ENCODE results near the gene TRMT1.

The TRMT1 gene

GRCh38 chr19:13138171-13138915 lies 21.8 kb upstream of the TRMT1 start:
- Histone ChIP-seq H3K36me3 (ENCODE audit: insufficient read depth, low read length) (peaks cover 55% of the 10 kb centered on the region), H3K9me2 (ENCODE audit: low read depth, low read length) (no peaks in the 10 kb centered on the region), H2AFZ (ENCODE audit: low read length) (no peak overlapping the region), H3K4me1 (ENCODE audit: insufficient read depth, low read length, severe bottlenecking) (no peaks in the 10 kb centered on the region), H3K9ac (ENCODE audit: low read length) (no peak overlapping the region), H3K79me2 (ENCODE audit: insufficient read depth, low read length) (peaks cover 6% of the 10 kb centered on the region), H3K27ac (ENCODE audit: low read depth, low read length, poor library complexity, severe bottlenecking) (no peak overlapping the region), H3K4me2 (ENCODE audit: low read length) (no peak overlapping the region), H4K20me1 (ENCODE audit: insufficient read depth, low read length) (no peaks in the 10 kb centered on the region), H3K9me3 (ENCODE audit: low read length) (no peaks in the 10 kb centered on the region), H3F3A (ENCODE audit: insufficient read depth, low read length) (no peaks in the 10 kb centered on the region), H3K27me3 (ENCODE audit: insufficient read depth, low read length) (no peaks in the 10 kb centered on the region), H3K4me3 (ENCODE audit: low read depth, low read length, poor library complexity, severe bottlenecking) (no peak overlapping the region)
- TF ChIP-seq EZH2 (IDR thresholded peaks at IDR 0.05; ENCODE audit: borderline replicate concordance, low read length) (no peak), CTCF (IDR thresholded peaks at IDR 0.05; ENCODE audit: low read length) (no peak)

DNA sequence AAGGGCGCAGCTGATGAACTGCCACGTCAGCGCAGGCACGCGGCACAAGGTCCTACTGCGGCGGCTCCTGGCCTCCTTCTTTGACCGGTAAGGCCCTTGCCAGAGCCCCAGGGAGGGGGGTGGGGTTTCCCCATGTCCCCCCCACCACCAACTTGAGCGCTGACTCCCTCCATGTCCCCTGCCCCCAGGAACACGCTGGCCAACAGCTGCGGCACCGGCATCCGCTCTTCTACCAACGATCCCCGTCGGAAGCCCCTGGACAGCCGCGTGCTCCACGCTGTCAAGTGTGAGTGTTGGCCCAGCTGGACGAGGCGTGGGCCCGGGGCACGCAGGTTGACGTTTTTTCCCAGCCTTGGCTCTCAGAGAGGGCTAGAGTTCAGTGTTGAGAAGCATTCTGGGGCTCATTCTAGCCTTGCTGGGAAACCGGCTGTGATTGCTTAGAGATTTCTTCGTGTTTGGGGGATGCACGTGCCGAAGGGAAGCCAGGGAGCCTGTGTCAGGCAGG lies 20.8 kb upstream of the TRMT1 start:
- Histone ChIP-seq H2AFZ (ENCODE audit: low read length) (no peak overlapping the region), H3K36me3 (ENCODE audit: insufficient read depth, low read length) (peaks cover 63% of the 10 kb centered on the region), H3K9ac (ENCODE audit: low read length) (no peak overlapping the region), H3K4me3 (ENCODE audit: low read depth, low read length, poor library complexity, severe bottlenecking) (no peak overlapping the region), H3K27me3 (ENCODE audit: insufficient read depth, low read length) (no peaks in the 10 kb centered on the region), H3K79me2 (ENCODE audit: insufficient read depth, low read length) (peaks cover 13% of the 10 kb centered on the region), H3K9me3 (ENCODE audit: low read length) (no peaks in the 10 kb centered on the region), H4K20me1 (ENCODE audit: insufficient read depth, low read length) (no peaks in the 10 kb centered on the region), H3K9me2 (ENCODE audit: low read depth, low read length) (no peaks in the 10 kb centered on the region), H3K4me2 (ENCODE audit: low read length) (no peak overlapping the region), H3K4me1 (ENCODE audit: insufficient read depth, low read length, severe bottlenecking) (no peaks in the 10 kb centered on the region), H3F3A (ENCODE audit: insufficient read depth, low read length) (no peaks in the 10 kb centered on the region), H3K27ac (ENCODE audit: low read depth, low read length, poor library complexity, severe bottlenecking) (no peak overlapping the region)
- TF ChIP-seq EZH2 (IDR thresholded peaks at IDR 0.05; ENCODE audit: borderline replicate concordance, low read length) (no peak), CTCF (IDR thresholded peaks at IDR 0.05; ENCODE audit: low read length) (no peak)

DNA sequence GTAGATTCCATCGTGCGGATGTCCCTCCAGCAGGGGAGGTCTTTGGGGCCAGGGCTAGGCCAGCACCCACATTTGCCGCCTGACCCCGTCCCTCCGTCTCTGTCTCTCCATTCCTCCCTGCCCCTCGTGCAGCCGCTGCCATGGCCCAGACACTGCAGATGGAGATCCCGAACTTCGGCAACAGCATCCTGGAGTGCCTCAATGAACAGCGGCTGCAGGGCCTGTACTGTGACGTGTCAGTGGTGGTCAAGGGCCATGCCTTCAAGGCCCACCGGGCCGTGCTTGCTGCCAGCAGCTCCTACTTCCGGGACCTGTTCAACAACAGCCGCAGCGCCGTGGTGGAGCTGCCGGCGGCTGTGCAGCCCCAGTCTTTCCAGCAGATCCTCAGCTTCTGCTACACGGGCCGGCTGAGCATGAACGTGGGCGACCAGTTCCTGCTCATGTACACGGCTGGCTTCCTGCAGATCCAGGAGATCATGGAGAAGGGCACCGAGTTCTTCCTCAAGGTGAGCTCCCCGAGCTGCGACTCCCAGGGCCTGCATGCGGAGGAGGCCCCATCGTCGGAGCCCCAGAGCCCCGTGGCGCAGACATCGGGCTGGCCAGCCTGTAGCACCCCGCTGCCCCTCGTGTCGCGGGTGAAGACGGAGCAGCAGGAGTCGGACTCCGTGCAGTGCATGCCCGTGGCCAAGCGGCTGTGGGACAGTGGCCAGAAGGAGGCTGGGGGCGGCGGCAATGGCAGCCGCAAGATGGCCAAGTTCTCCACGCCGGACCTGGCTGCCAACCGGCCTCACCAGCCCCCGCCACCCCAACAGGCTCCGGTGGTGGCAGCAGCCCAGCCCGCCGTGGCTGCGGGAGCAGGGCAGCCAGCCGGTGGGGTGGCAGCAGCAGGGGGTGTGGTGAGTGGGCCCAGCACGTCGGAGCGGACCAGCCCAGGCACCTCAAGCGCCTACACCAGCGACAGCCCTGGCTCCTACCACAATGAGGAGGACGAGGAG lies 18.8 kb upstream of the TRMT1 start:
- H3K27ac ChIP-seq (ENCODE audit: low read depth, low read length, poor library complexity, severe bottlenecking): no peak overlapping the region
- no peaks in the 10 kb centered on the region for H3K9me2 ChIP-seq (ENCODE audit: low read depth, low read length)
- peaks cover 13% of the 10 kb centered on the region for H3K79me2 ChIP-seq (ENCODE audit: insufficient read depth, low read length)
- no peak overlapping the region for H2AFZ ChIP-seq (ENCODE audit: low read length)
- TF ChIP-seq CTCF (IDR thresholded peaks at IDR 0.05; ENCODE audit: low read length) (no peak), EZH2 (IDR thresholded peaks at IDR 0.05; ENCODE audit: borderline replicate concordance, low read length) (no peak)
- no peaks in the 10 kb centered on the region for H3K27me3 ChIP-seq (ENCODE audit: insufficient read depth, low read length)
- H3K9me3 ChIP-seq (ENCODE audit: low read length): no peaks in the 10 kb centered on the region
- no peaks in the 10 kb centered on the region for H4K20me1 ChIP-seq (ENCODE audit: insufficient read depth, low read length)
- no peaks in the 10 kb centered on the region for H3F3A ChIP-seq (ENCODE audit: insufficient read depth, low read length)
- H3K9ac ChIP-seq (ENCODE audit: low read length): no peak overlapping the region
- no peaks in the 10 kb centered on the region for H3K4me1 ChIP-seq (ENCODE audit: insufficient read depth, low read length, severe bottlenecking)
- no peak overlapping the region for H3K4me3 ChIP-seq (ENCODE audit: low read depth, low read length, poor library complexity, severe bottlenecking)
- H3K36me3 ChIP-seq (ENCODE audit: insufficient read depth, low read length): peaks cover 63% of the 10 kb centered on the region
- H3K4me2 ChIP-seq (ENCODE audit: low read length): no peak overlapping the region
